Kidney capillary endothelial cell (primary cell): ENCODE measurements around the gene MUC6.
"Not testable (repeated sequence)": the region's sequence is repeated elsewhere in the genome, so short reads cannot be mapped to it uniquely, and the experiment has no call there.

Source experiments
- DNase-seq: peaks from one replicate; pipeline ENCODE4 v3.0.0-alpha.2; 2018; ENCODE audit warnings: low spot score

Gene MUC6

GRCh38 chr11:986270-986951 lies 50.1 kb downstream of the MUC6 start:
- no peak for DNase-seq

- DNase-seq: no peak
Measured at GRCh38 chr11:985848-986247, 50.7 kb downstream of the MUC6 start.

DNA sequence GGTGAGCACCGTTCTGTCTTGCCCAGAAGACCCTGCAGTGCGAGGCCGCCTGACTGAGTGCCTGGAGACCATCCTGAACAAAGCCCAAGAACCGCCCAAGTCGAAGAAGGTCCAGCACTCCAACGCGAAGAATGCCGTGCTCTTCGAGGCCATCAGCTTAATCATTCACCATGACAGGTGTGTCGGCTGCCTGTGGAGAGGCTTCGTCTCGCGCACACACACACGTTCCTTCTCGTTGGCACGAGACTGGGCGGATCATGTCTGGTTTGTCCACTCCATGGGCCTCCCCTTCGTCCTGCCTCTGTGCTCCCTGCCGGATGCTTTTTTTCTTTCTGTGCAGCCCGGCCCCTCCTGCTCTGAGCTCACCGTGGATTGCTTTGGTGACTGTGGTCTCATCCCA lies 51.1 kb downstream of the MUC6 start:
- DNase-seq: no peak

DNA sequence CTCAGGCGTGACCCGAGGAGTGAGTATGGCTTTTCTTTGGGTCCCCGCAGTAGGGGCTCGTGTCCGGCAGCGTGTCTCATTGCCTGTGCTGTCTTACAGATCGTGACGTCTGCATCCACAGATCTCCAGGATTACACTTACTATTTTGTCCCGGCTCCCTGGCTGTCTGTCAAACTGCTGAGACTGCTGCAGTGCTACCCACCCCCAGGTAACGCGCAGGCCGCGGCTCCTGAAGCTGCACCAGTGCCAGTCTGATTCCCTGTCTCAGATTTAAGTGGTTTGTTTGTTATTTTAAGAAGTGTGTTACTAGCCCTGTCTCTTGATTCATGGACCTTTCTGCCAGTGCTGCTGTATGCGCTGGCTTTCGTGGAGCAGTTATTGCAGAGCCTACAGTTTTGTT lies 52.0 kb downstream of the MUC6 start:
- no peak for DNase-seq

GRCh38 chr11:981764-982163 lies 54.8 kb downstream of the MUC6 start:
- no peak for DNase-seq

GRCh38 chr11:980438-981357 lies 55.8 kb downstream of the MUC6 start:
- no peak for DNase-seq

DNA sequence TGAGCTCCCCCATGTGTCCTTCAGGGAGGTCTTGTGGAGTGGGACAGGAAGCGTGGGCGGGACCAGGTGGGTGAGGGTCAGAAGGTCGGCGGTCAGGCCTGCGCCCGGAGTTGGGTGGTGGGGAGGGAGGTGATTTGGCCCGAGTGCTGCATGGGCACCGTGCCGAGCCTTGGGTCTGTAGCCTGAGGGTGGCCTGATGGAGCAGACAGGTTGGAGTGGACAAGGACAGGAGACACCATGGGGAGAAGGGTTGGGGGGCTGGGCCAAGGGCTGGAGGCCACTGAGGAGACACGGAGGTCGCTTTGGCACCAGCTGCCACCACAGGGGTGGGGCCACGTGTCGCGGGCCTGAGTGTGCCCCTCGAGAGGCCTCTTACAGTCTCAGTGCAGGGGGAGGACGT lies 57.7 kb downstream of the MUC6 start:
- DNase-seq: no peak

DNA sequence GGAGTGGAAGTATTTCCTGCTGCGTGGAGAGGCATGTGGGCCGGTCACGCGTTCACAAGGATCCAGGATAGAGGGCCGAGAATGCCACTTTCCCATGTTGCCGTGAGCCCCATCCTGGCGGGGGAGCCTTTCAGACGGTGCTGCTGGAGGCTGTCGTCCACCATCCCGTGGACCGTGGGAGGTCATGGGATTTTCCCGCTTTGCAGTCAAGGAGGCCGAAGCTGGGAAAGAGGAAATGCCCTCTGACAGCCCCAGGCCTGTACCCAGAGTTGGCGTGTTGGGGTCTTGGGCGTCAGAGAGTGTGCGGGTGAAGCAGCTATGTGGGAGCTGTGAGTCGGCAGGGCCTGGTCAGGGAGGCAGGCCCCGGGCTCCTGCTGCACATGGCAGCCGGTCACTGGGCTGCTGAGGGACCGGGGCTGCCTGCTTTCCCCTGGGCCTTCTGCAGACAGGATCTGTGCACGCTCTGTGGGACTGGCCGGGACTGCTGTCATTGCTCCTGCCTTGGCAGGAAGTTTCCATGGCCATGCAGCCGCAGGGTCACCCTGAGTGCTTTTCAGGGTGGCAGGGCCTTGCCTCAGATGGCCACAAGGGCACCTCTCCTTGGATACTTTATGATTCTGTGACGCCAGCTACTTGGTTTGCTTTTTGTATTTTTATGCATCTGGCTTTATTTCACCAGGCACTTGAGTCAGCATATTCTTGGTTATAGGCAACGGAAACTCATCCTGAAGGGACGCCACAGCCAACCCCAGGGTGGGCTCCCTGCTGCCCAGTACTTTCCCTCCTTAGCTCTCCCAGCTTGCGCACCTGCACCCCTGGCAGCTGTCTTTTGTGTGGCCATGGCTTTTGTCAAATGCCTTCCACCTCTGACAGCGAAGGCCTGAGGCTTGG lies 58.4 kb downstream of the MUC6 start:
- DNase-seq: no peak

GRCh38 chr11:976431-977160 lies 59.9 kb downstream of the MUC6 start:
- no peak for DNase-seq

DNA sequence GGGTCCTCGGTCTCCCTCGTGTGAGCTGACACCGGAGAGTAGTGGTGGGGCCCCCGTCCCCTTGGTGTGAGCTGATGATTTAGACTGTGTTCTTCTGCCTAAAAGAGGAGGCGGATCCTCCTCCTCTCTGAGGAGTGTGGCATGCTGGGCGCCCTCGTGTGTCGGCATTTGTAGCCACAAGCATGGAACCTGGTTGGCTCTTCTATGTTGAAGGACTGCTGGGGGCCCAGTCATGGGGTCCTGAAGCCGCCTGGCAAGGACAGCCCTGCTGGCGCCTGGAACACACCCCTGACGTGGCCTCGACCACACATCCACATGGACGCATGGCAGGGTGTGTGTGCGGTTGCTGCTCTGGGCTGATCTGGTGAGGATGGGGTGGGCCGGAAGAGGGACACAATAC lies 60.7 kb downstream of the MUC6 start:
- no peak for DNase-seq

GRCh38 chr11:975376-975775 lies 61.1 kb downstream of the MUC6 start:
- not testable (repeated sequence) for DNase-seq

DNA sequence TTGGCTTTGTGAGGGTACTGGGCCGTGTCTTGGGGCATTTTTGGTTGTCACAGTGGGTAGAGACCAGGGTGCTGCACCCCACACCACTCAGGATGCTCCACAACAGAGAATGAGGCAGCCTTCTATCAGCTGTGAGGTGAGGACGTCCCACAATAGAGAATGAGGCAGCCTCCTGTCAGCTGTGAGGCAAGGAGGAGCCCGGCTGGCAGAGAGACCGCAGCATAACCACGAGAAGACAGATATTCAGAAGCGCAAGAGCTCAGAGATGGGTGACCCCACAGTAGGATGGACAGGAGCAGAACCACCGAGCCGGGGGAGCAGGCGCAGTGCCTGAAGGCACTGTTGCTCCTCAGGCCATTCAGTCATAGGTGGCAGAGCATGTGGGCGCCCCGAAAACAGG lies 63.3 kb downstream of the MUC6 start:
- no peak for DNase-seq

GRCh38 chr11:972523-973211 lies 63.9 kb downstream of the MUC6 start:
- DNase-seq: no peak

GRCh38 chr11:971731-972365 lies 64.7 kb downstream of the MUC6 start:
- DNase-seq: no peak

- no peak for DNase-seq
Measured at GRCh38 chr11:971092-971690, 65.3 kb downstream of the MUC6 start.

DNA sequence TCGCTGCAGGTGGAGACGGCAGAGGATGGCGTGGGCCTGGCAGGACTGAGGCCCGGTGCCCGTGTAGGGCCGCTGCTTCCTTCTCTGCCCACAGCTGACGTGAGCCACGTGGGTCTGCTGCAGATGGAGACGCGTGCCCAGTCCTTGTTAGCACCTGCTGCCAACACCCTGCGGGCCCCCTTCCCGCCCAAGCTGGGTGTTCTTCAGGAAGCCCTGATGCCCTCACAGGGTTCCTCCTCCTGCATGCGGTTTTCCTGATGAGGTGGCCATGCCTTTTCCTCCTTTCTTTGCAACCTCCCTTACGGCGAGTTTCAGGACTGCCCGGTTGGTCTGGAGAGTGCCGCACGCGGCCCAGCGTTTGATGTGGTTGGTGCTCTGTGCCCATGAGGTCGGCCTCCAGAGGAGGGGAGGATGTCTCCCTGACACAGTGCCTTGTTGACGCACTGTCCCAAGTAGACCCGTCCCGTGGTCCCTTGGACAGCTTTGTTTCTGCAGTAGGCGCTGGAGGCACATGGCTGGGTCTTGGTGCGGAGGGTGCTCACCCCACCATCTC lies 66.1 kb downstream of the MUC6 start:
- no peak for DNase-seq

DNA sequence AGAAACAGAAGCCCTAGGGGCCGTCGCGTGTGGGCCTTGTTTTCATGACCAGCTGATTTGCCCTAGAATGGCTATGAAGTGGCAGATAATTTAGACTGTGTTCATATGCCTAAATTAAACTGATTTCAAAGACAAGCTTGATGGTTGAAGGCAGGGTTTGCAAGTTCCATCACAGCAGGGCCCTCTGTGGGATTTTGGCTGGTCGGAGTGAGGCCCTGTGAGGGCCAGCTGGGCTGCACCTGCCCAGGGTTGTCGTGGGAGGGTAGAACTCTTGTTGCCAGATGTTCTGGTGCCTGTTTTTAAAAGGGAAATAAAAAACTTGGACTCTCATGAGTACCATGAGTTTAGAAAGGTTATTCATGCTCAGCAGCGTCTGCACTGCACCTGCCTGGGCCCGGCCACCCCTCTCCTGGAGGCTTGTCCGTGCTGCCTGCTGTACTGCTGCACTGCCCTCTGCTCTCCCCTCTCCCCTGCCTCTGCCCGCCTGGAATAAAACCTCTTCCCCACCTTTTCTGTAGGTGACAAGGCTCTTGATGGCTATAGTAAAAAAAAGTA lies 66.8 kb downstream of the MUC6 start:
- no peak for DNase-seq

- no peak for DNase-seq
Measured at GRCh38 chr11:968822-969221, 67.7 kb downstream of the MUC6 start.

GRCh38 chr11:967995-968751 lies 68.3 kb downstream of the MUC6 start:
- no peak for DNase-seq
